GM23338 (cell line): ENCODE data around the gene GAB2. TPM values are rescaled to one million over a fixed set of nuclear protein-coding genes. Genes with fewer than 3 reads are reported as not detected.

ENCODE experiments used
- ATAC-seq: fragments of 200-7000 bp; cut with Tn5 transposase; 3 replicates; pipeline ENCODE4 v1.9.1; 2020
- DNase-seq: peaks from one replicate; pipeline ENCODE4 v3.0.0-alpha.2; 2015; ENCODE audit warnings: low spot score
- H2AFZ ChIP-seq: fragments of 200-600 bp; sonication (generic); 2 replicates; pipeline ENCODE4 v1.8.0; 2016; ENCODE audit warnings: antibody characterized with exemption, mild to moderate bottlenecking, moderate library complexity
- H3F3A ChIP-seq: fragments of 200-600 bp; sonication (generic); replicated peaks from 2 replicates; pipeline ENCODE4 v1.8.0; 2017; ENCODE audit warnings: antibody characterized with exemption, mixed run types, low read depth
- H3K27ac ChIP-seq: fragments of 200-600 bp; sonication (generic); 2 replicates; pipeline ENCODE4 v1.6.1; 2016; ENCODE audit warnings: low read depth
- H3K27me3 ChIP-seq: fragments of 200-600 bp; sonication (generic); 2 replicates; pipeline ENCODE4 v1.8.0; 2016; ENCODE audit warnings: mild to moderate bottlenecking, mixed run types, moderate library complexity; ENCODE audit not compliant: insufficient read depth
- H3K36me3 ChIP-seq: fragments of 200-600 bp; sonication (generic); 2 replicates; pipeline ENCODE4 v1.8.0; 2016; ENCODE audit warnings: mild to moderate bottlenecking; ENCODE audit not compliant: insufficient read depth
- H3K4me1 ChIP-seq: fragments of 200-600 bp; sonication (generic); 2 replicates; pipeline ENCODE4 v1.8.0; 2016; ENCODE audit warnings: mild to moderate bottlenecking, moderate library complexity; ENCODE audit not compliant: insufficient read depth
- H3K4me2 ChIP-seq: fragments of 200-600 bp; sonication (generic); 2 replicates; pipeline ENCODE4 v1.7.1; 2017; ENCODE audit warnings: mixed run types
- H3K4me3 ChIP-seq: fragments of 200-600 bp; sonication (generic); 2 replicates; pipeline ENCODE4 v1.6.1; 2016; ENCODE audit warnings: mixed run types
- H3K79me2 ChIP-seq: fragments of 200-600 bp; sonication (generic); replicated peaks from 2 replicates; pipeline ENCODE4 v1.8.0; 2017; ENCODE audit warnings: mild to moderate bottlenecking; ENCODE audit not compliant: insufficient read depth
- H3K9me2 ChIP-seq: fragments of 200-600 bp; sonication (generic); 2 replicates; pipeline ENCODE4 v1.8.0; 2017; ENCODE audit not compliant: insufficient read depth
- H4K20me1 ChIP-seq: fragments of 200-600 bp; sonication (generic); replicated peaks from 2 replicates; pipeline ENCODE4 v1.8.0; 2017; ENCODE audit warnings: mild to moderate bottlenecking; ENCODE audit not compliant: insufficient read depth
- H3K27ac Mint-ChIP-seq: 2 replicates; pipeline ENCODE4 v1.8.0; 2020; ENCODE audit warnings: inconsistent platforms, mild to moderate bottlenecking, moderate library complexity, mixed read lengths
- H3K27me3 Mint-ChIP-seq: 3 replicates; pipeline ENCODE4 v1.8.0; 2022; ENCODE audit warnings: low read depth, mild to moderate bottlenecking, moderate library complexity, mixed read lengths, inconsistent platforms; ENCODE audit not compliant: insufficient read depth, poor library complexity
- H3K36me3 Mint-ChIP-seq: 3 replicates; pipeline ENCODE4 v1.8.0; 2021; ENCODE audit warnings: low read depth, mild to moderate bottlenecking, inconsistent platforms, moderate library complexity, mixed read lengths
- H3K4me1 Mint-ChIP-seq: 3 replicates; pipeline ENCODE4 v1.8.0; 2020; ENCODE audit warnings: mild to moderate bottlenecking, inconsistent platforms, mixed read lengths
- H3K4me3 Mint-ChIP-seq: 3 replicates; pipeline ENCODE4 v1.8.0; 2021; ENCODE audit warnings: moderate library complexity, mild to moderate bottlenecking, inconsistent platforms, mixed read lengths
- H3K9me3 Mint-ChIP-seq: 3 replicates; pipeline ENCODE4 v1.8.0; 2020; ENCODE audit warnings: moderate library complexity, mild to moderate bottlenecking, inconsistent platforms, mixed read lengths
- CREB1 ChIP-seq: fragments of 250-450 bp; sonication (Bioruptor Pico); IDR thresholded peaks from 2 replicates; pipeline ENCODE4 v1.5.0; 2020; ENCODE audit warnings: low read depth, mild to moderate bottlenecking, moderate library complexity
- NANOG ChIP-seq: IDR thresholded peaks from 2 replicates; pipeline ENCODE4 v1.6.1; 2016; ENCODE audit warnings: antibody characterized with exemption, borderline replicate concordance
- POLR2AphosphoS5 ChIP-seq: IDR thresholded peaks from 2 replicates; pipeline ENCODE4 v1.6.1; 2016; ENCODE audit warnings: antibody characterized with exemption, low read depth
- STAT1 ChIP-seq: IDR thresholded peaks from one replicate; pipeline ENCODE4 v1.6.1; 2016; ENCODE audit warnings: antibody characterized with exemption; ENCODE audit not compliant: unreplicated experiment
- ZNF114 ChIP-seq: fragments of 250-450 bp; sonication (Bioruptor Pico); IDR thresholded peaks from 2 replicates; pipeline ENCODE4 v1.5.0; 2020; ENCODE audit warnings: mild to moderate bottlenecking, moderate library complexity
- polyA plus RNA-seq: library from polyadenylated mRNA; unstranded; fragments of >200 nt; fragmentation: Nextera tagmentation; extraction: Ambion mirVana; gene quantifications from 2 replicates; pipeline ENCODE4 v1.2.1, GENCODE V29; 2016
- total RNA-seq: library from RNA; depleted of rRNA; stranded (reverse); fragments of >200 nt; shearing (Covaris generic); gene quantifications from 2 replicates; pipeline ENCODE4 v1.2.3, GENCODE V29; 2014
- TF ChIP-seq, protein P1 (sequence below): IDR thresholded peaks from one replicate; pipeline ENCODE4 v1.6.1; 2018; ENCODE audit warnings: antibody characterized with exemption; ENCODE audit not compliant: unreplicated experiment
- TF ChIP-seq, protein P2 (sequence below), 2 experiments: fragments of 200-600 bp in 1 of 2; sonication (generic) in 1 of 2; conservative IDR thresholded peaks; 2 replicates each; pipeline versions ENCODE4 v1.5.1 to v1.6.1; 2016 to 2017; ENCODE audit warnings: antibody characterized with exemption in 2 of 2, low read depth in 2 of 2, mild to moderate bottlenecking in 2 of 2, moderate library complexity in 1 of 2

The GAB2 gene
- total and polyA plus RNA-seq, 2 experiments from 2014 or later: 2.0 to 10.8 TPM

DNA sequence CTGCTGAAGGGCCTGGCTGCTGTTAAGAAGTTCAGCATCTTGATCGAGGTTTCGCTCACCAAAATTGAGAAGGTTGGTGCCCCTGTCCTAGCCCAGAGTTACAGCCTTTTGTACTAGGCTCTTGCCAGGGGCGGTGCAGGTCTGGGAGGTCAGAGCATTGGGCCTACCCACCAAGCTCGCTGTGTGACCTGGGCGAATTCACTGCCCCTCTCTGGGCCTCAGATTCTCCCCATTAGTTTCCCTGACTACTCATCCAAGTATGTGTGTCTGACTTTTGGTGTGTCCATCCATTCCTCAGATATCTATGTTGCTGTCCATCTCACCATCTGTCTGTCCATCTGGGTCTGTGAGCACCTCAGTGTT is 218.0 kb downstream of the GAB2 start:
- H3K36me3 ChIP-seq: no peaks in the 10 kb centered on the region
- H3K4me1 ChIP-seq: no peaks in the 10 kb centered on the region
- no peaks in the 10 kb centered on the region for H3K9me2 ChIP-seq
- no peak overlapping the region for H3K27ac ChIP-seq
- TF ChIP-seq POLR2AphosphoS5: no peak
- TF ChIP-seq ZNF114 (CRISPR knock-in tag): no peak
- TF ChIP-seq STAT1: no peak
- TF ChIP-seq, protein P1, sequence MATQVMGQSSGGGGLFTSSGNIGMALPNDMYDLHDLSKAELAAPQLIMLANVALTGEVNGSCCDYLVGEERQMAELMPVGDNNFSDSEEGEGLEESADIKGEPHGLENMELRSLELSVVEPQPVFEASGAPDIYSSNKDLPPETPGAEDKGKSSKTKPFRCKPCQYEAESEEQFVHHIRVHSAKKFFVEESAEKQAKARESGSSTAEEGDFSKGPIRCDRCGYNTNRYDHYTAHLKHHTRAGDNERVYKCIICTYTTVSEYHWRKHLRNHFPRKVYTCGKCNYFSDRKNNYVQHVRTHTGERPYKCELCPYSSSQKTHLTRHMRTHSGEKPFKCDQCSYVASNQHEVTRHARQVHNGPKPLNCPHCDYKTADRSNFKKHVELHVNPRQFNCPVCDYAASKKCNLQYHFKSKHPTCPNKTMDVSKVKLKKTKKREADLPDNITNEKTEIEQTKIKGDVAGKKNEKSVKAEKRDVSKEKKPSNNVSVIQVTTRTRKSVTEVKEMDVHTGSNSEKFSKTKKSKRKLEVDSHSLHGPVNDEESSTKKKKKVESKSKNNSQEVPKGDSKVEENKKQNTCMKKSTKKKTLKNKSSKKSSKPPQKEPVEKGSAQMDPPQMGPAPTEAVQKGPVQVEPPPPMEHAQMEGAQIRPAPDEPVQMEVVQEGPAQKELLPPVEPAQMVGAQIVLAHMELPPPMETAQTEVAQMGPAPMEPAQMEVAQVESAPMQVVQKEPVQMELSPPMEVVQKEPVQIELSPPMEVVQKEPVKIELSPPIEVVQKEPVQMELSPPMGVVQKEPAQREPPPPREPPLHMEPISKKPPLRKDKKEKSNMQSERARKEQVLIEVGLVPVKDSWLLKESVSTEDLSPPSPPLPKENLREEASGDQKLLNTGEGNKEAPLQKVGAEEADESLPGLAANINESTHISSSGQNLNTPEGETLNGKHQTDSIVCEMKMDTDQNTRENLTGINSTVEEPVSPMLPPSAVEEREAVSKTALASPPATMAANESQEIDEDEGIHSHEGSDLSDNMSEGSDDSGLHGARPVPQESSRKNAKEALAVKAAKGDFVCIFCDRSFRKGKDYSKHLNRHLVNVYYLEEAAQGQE: no peak
- no peaks in the 10 kb centered on the region for H3K79me2 ChIP-seq
- no peaks in the 10 kb centered on the region for H3K27me3 ChIP-seq
- H2AFZ ChIP-seq: no peak overlapping the region
- H3K36me3 Mint-ChIP-seq: peaks cover 8% of the 10 kb centered on the region; the same call in 2 of the 3 replicates
- no peaks in the 10 kb centered on the region for H3K9me3 Mint-ChIP-seq
- no peak overlapping the region for H3K4me3 ChIP-seq
- H3F3A ChIP-seq: no peaks in the 10 kb centered on the region
- DNase-seq (no peak), ATAC-seq (no peak)
- H3K4me1 Mint-ChIP-seq: peaks cover 5% of the 10 kb centered on the region
- H3K27ac Mint-ChIP-seq: no peak overlapping the region
- no peak overlapping the region for H3K4me3 Mint-ChIP-seq
- H3K27me3 Mint-ChIP-seq: peaks cover 12% of the 10 kb centered on the region
- H4K20me1 ChIP-seq: no peaks in the 10 kb centered on the region
- H3K4me2 ChIP-seq: no peak overlapping the region

DNA sequence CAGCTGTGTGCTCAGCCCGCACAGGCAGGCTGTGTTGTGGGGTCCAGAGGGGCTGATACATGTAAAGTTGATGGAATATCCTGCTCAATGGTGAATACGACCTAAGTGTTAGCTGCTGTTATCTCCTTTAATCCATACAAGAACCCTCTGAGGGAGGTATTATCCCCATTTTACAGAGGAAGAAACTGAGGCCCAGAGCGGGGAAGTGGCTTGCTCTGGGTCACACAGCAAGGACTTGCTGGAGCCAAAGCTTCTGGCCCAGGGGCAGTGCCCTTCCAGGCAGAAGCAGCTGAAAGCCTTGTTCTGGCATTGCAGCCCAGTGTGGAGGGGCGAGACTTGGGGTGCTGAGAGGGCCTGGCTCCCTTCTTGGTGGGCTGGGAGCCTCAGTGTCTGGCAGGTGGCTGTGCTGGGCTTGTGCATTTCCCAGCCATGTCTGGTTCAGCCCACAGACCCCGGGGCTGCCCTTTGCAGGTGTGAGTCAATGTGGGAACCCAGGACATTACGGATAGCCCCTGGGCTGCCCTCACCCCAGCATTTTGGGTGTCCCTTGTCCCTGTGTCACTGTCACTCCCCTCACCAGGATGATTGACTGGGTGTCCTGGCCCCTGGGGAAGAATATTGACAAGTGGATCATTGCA is 218.5 kb downstream of the GAB2 start:
- Histone ChIP-seq H3K4me2 (no peak overlapping the region), H3K4me3 (no peak overlapping the region), H3K27ac (no peak overlapping the region), H3K27me3 (no peaks in the 10 kb centered on the region), H2AFZ (no peak overlapping the region), H3K9me2 (no peaks in the 10 kb centered on the region), H3K4me1 (no peaks in the 10 kb centered on the region), H4K20me1 (no peaks in the 10 kb centered on the region), H3K36me3 (no peaks in the 10 kb centered on the region), H3K79me2 (no peaks in the 10 kb centered on the region), H3F3A (no peaks in the 10 kb centered on the region)
- no peak overlapping the region for H3K27ac Mint-ChIP-seq
- ATAC-seq: no peak
- no peak overlapping the region for H3K4me3 Mint-ChIP-seq
- peaks cover 12% of the 10 kb centered on the region for H3K27me3 Mint-ChIP-seq
- peaks cover 5% of the 10 kb centered on the region for H3K4me1 Mint-ChIP-seq
- H3K9me3 Mint-ChIP-seq: no peaks in the 10 kb centered on the region
- peaks cover 8% of the 10 kb centered on the region; the same call in 2 of the 3 replicates for H3K36me3 Mint-ChIP-seq
- no peak for DNase-seq
- TF ChIP-seq POLR2AphosphoS5: no peak
- TF ChIP-seq CREB1 (CRISPR knock-in tag): no peak
- TF ChIP-seq, protein P1: no peak
- TF ChIP-seq, protein P2, sequence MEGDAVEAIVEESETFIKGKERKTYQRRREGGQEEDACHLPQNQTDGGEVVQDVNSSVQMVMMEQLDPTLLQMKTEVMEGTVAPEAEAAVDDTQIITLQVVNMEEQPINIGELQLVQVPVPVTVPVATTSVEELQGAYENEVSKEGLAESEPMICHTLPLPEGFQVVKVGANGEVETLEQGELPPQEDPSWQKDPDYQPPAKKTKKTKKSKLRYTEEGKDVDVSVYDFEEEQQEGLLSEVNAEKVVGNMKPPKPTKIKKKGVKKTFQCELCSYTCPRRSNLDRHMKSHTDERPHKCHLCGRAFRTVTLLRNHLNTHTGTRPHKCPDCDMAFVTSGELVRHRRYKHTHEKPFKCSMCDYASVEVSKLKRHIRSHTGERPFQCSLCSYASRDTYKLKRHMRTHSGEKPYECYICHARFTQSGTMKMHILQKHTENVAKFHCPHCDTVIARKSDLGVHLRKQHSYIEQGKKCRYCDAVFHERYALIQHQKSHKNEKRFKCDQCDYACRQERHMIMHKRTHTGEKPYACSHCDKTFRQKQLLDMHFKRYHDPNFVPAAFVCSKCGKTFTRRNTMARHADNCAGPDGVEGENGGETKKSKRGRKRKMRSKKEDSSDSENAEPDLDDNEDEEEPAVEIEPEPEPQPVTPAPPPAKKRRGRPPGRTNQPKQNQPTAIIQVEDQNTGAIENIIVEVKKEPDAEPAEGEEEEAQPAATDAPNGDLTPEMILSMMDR (conservative IDR thresholded peaks at IDR 0.05; ENCODE audit: low read depth in 2 of 2): no peak
- TF ChIP-seq NANOG: no peak
